Left colon (tissue), 2 donors: ENCODE data around the gene SHMT2. TPM values are rescaled to one million over a fixed set of nuclear protein-coding genes. Genes with fewer than 3 reads are reported as not detected.
A peak's percentile ranks its signal among the peaks of the same experiment; 100 is the strongest.
"Not testable (repeated sequence)": the region's sequence is repeated elsewhere in the genome, so short reads cannot be mapped to it uniquely, and the experiment has no call there.

Experiments used
- ATAC-seq: fragments of 200-7000 bp; cut with Tn5 transposase; one replicate; pipeline ENCODE4 v1.9.1; 2020; ENCODE audit warnings: mild to moderate bottlenecking, moderate library complexity
- DNase-seq, 2 donors: peaks; one replicate each; pipeline ENCODE4 v3.0.0-alpha.2; 2020
- intact Hi-C, 2 donors: fragments of 100-400 bp; cut with DNase I in 1 of 2; cut with micrococcal nuclease in 1 of 2; formaldehyde crosslinking; loops; one replicate each; pipeline versions ENCODE4 v1.11.2 to v1.14.0; 2022; cut with DNase I, micrococcal nuclease
- total RNA-seq, 2 donors: library from RNA; stranded (reverse); fragmentation: NEBNext Ultra II Directional; extraction: Animal tissue kit (Norgen Biotek cat#: 25700); gene quantifications; one replicate each; pipeline ENCODE4 v1.2.1, GENCODE V29; 2021
- donor health status: DM: no; HTN: no; CAD: no.
- donor health status: DM: yes; HTN: yes; CAD: no.

The SHMT2 gene
- total RNA-seq, 2 donors from 2014 or later: 45.3 to 58.8 TPM

GRCh38 chr12:57247041-57247440, 17.5 kb downstream of the SHMT2 start:
- DNase-seq (no peak), ATAC-seq (no peak)
- intact Hi-C loops: no loop called here

- ATAC-seq: no peak
- DNase-seq: no peak
- intact Hi-C loops: no loop called here
Observed at GRCh38 chr12:57248934-57249742, 19.6 kb downstream of the SHMT2 start.

GRCh38 chr12:57250541-57250940, 21.0 kb downstream of the SHMT2 start:
- DNase-seq: no peak
- intact Hi-C loops: no loop called here
- ATAC-seq: no peak

- intact Hi-C loops: no loop called here
- ATAC-seq (peak; percentile 17), DNase-seq (no peak)
Observed at GRCh38 chr12:57250956-57251355, 21.4 kb downstream of the SHMT2 start, which contains the start of gene STAC3. Gene STAC3 (minus strand): TSS chr12:57251187. CDS start chr12:57249636, 1,551 bp downstream.

GRCh38 chr12:57254506-57255280, 25.2 kb downstream of the SHMT2 start:
- intact Hi-C loops: no loop called here
- DNase-seq (no peak), ATAC-seq (no peak)

- ATAC-seq (no peak), DNase-seq (no peak)
- intact Hi-C loops: no loop called here
Observed at GRCh38 chr12:57255916-57256315, 26.4 kb downstream of the SHMT2 start.

GRCh38 chr12:57258977-57259970, 29.8 kb downstream of the SHMT2 start:
- intact Hi-C loops: no loop called here
- DNase-seq (no peak), ATAC-seq (no peak)

GRCh38 chr12:57260366-57260765, 30.9 kb downstream of the SHMT2 start:
- no peak for ATAC-seq
- intact Hi-C loops: no loop called here

GRCh38 chr12:57261428-57261865, 31.9 kb downstream of the SHMT2 start:
- DNase-seq (no peak), ATAC-seq (no peak)
- intact Hi-C loops: no loop called here

More at GRCh38 chr12:57260366-57260765, 30.9 kb downstream of the SHMT2 start:
- no peak for DNase-seq

- ATAC-seq (no peak), DNase-seq (no peak)
- intact Hi-C loops: no loop called here
Observed at GRCh38 chr12:57262126-57262822, 32.8 kb downstream of the SHMT2 start.

- DNase-seq (no peak), ATAC-seq (no peak)
- intact Hi-C loops: no loop called here
Observed at GRCh38 chr12:57263096-57263495, 33.6 kb downstream of the SHMT2 start.

GRCh38 chr12:57266681-57267080, 37.2 kb downstream of the SHMT2 start:
- DNase-seq: no peak
- intact Hi-C loops: no loop called here
- no peak for ATAC-seq

- ATAC-seq (no peak), DNase-seq (no peak)
- intact Hi-C loops: no loop called here
Observed at GRCh38 chr12:57268264-57268663, 38.8 kb downstream of the SHMT2 start.

- DNase-seq (no peak), ATAC-seq (no peak)
- intact Hi-C loops: no loop called here
Observed at GRCh38 chr12:57270966-57271470, 41.5 kb downstream of the SHMT2 start.

GRCh38 chr12:57272337-57273151, 43.0 kb downstream of the SHMT2 start:
- intact Hi-C loops: no loop called here
- ATAC-seq: no peak
- DNase-seq: no peak

GRCh38 chr12:57273516-57273915, 44.0 kb downstream of the SHMT2 start:
- intact Hi-C loops: no loop called here
- no peak for ATAC-seq
- DNase-seq: no peak

GRCh38 chr12:57276233-57276632, 46.7 kb downstream of the SHMT2 start:
- DNase-seq, intact Hi-C loops, ATAC-seq: not testable (repeated sequence)
